Neural progenitor cell (in vitro differentiated cells): Measurements from ENCODE around the gene PPHLN1. TPM values are rescaled to one million over a fixed set of nuclear protein-coding genes. Genes with fewer than 3 reads are reported as not detected.
A peak's percentile ranks its signal among the peaks of the same experiment; 100 is the strongest.

Experiments used
- DNase-seq: peaks from one replicate; pipeline ENCODE4 v3.0.0-alpha.2; 2016; ENCODE audit warnings: low spot score
- H2AFZ ChIP-seq: fragments of 200-600 bp; sonication (generic); replicated peaks from 2 replicates; pipeline ENCODE4 v1.6.1; 2016; ENCODE audit warnings: antibody characterized with exemption
- H3F3A ChIP-seq: fragments of 200-600 bp; sonication (generic); 2 replicates; pipeline ENCODE4 v1.6.1; 2016; ENCODE audit warnings: antibody characterized with exemption, low read depth
- H3K27ac ChIP-seq: fragments of 200-600 bp; sonication (generic); 2 replicates; pipeline ENCODE4 v1.5.1; 2016; ENCODE audit warnings: mild to moderate bottlenecking
- H3K27me3 ChIP-seq: fragments of 200-600 bp; sonication (generic); 2 replicates; pipeline ENCODE4 v1.6.1; 2016; ENCODE audit warnings: mild to moderate bottlenecking, moderate library complexity
- H3K36me3 ChIP-seq: fragments of 200-600 bp; sonication (generic); 2 replicates; pipeline ENCODE4 v1.5.1; 2016
- H3K4me1 ChIP-seq: fragments of 200-600 bp; sonication (generic); 2 replicates; pipeline ENCODE4 v1.6.1; 2016; ENCODE audit warnings: mixed run types
- H3K4me2 ChIP-seq: fragments of 200-600 bp; sonication (generic); 2 replicates; pipeline ENCODE4 v1.6.1; 2016
- H3K4me3 ChIP-seq: fragments of 200-600 bp; sonication (generic); 2 replicates; pipeline ENCODE4 v1.5.1; 2016
- H3K79me2 ChIP-seq: fragments of 200-600 bp; sonication (generic); 2 replicates; pipeline ENCODE4 v1.6.1; 2016; ENCODE audit warnings: low read depth
- H3K9ac ChIP-seq: fragments of 200-600 bp; sonication (generic); 2 replicates; pipeline ENCODE4 v1.6.1; 2016
- H3K9me3 ChIP-seq: fragments of 200-600 bp; sonication (generic); 2 replicates; pipeline ENCODE4 v1.5.1; 2016; ENCODE audit warnings: low read depth
- H4K20me1 ChIP-seq: fragments of 200-600 bp; sonication (generic); 2 replicates; pipeline ENCODE4 v1.6.1; 2016; ENCODE audit warnings: low read depth
- H3K27ac Mint-ChIP-seq: 3 replicates; pipeline ENCODE4 v1.8.0; 2021; ENCODE audit warnings: mixed read lengths
- H3K27me3 Mint-ChIP-seq: 2 replicates; pipeline ENCODE4 v1.8.0; 2022; ENCODE audit warnings: low read depth, mild to moderate bottlenecking, inconsistent platforms, moderate library complexity, mixed read lengths; ENCODE audit not compliant: insufficient read depth
- H3K36me3 Mint-ChIP-seq: 3 replicates; pipeline ENCODE4 v1.8.0; 2021; ENCODE audit warnings: mixed read lengths
- H3K4me1 Mint-ChIP-seq: 3 replicates; pipeline ENCODE4 v1.8.0; 2021; ENCODE audit warnings: mixed read lengths
- H3K4me3 Mint-ChIP-seq: 3 replicates; pipeline ENCODE4 v1.8.0; 2021; ENCODE audit warnings: mild to moderate bottlenecking, moderate library complexity, mixed read lengths
- H3K9me3 Mint-ChIP-seq: 3 replicates; pipeline ENCODE4 v1.8.0; 2020; ENCODE audit warnings: mixed read lengths
- CTCF ChIP-seq: fragments of 200-600 bp; sonication (generic); IDR thresholded peaks from 2 replicates; pipeline ENCODE4 v1.5.1; 2017; ENCODE audit warnings: antibody characterized with exemption, mild to moderate bottlenecking
- EZH2 ChIP-seq: fragments of 200-600 bp; sonication (generic); IDR thresholded peaks from 2 replicates; pipeline ENCODE4 v1.6.1; 2017; ENCODE audit warnings: antibody characterized with exemption, mild to moderate bottlenecking, moderate library complexity
- EZH2phosphoT487 ChIP-seq: fragments of 200-600 bp; sonication (generic); IDR thresholded peaks from 2 replicates; pipeline ENCODE4 v1.6.1; 2017; ENCODE audit warnings: antibody characterized with exemption
- total RNA-seq: library from RNA; depleted of rRNA; stranded (reverse); fragments of >200 nt; gene quantifications from 2 replicates; pipeline ENCODE4 v1.2.3, GENCODE V29; 2015; ENCODE audit warnings: low replicate concordance

Gene PPHLN1
- total RNA-seq, 1 donor from 2014 or later: 95.5 TPM

GRCh38 chr12:42380733-42381132 is 54.8 kb downstream of the PPHLN1 start:
- Histone ChIP-seq H2AFZ (no peak overlapping the region), H3F3A (peaks cover 9% of the 10 kb centered on the region), H3K27ac (no peak overlapping the region), H3K4me3 (no peak overlapping the region), H4K20me1 (no peaks in the 10 kb centered on the region), H3K27me3 (no peaks in the 10 kb centered on the region), H3K79me2 (no peaks in the 10 kb centered on the region), H3K9ac (no peak overlapping the region), H3K4me1 (peaks cover 17% of the 10 kb centered on the region), H3K36me3 (peaks cover 6% of the 10 kb centered on the region), H3K4me2 (no peak overlapping the region), H3K9me3 (no peaks in the 10 kb centered on the region)
- Mint-ChIP-seq H3K4me1 (no peaks in the 10 kb centered on the region), H3K27ac (no peak overlapping the region), H3K27me3 (no peaks in the 10 kb centered on the region), H3K4me3 (no peak overlapping the region), H3K36me3 (peaks cover 20% of the 10 kb centered on the region), H3K9me3 (no peaks in the 10 kb centered on the region)
- no peak for DNase-seq
- no peak for TF ChIP-seq CTCF
- TF ChIP-seq EZH2: no peak
- TF ChIP-seq EZH2phosphoT487: no peak

- peaks cover 15% of the 10 kb centered on the region for H3K36me3 Mint-ChIP-seq
Observed at GRCh38 chr12:42382013-42382696, 56.2 kb downstream of the PPHLN1 start.

GRCh38 chr12:42385326-42385841 is 59.4 kb downstream of the PPHLN1 start:
- H3K27ac Mint-ChIP-seq: no peak overlapping the region
- peaks cover 17% of the 10 kb centered on the region for H3K4me1 ChIP-seq
- no peaks in the 10 kb centered on the region for H3K27me3 Mint-ChIP-seq
- H3K36me3 Mint-ChIP-seq: peaks cover 26% of the 10 kb centered on the region
- H3K4me2 ChIP-seq: no peak overlapping the region
- no peak overlapping the region for H3K27ac ChIP-seq
- H3K9ac ChIP-seq: no peak overlapping the region
- H3K4me1 Mint-ChIP-seq: no peaks in the 10 kb centered on the region
- no peaks in the 10 kb centered on the region for H4K20me1 ChIP-seq
- H3K27me3 ChIP-seq: no peaks in the 10 kb centered on the region
- no peak overlapping the region for H3K4me3 Mint-ChIP-seq
- no peaks in the 10 kb centered on the region for H3K79me2 ChIP-seq
- H3K9me3 Mint-ChIP-seq: no peaks in the 10 kb centered on the region
- TF ChIP-seq EZH2phosphoT487 (no peak), CTCF (no peak), EZH2 (no peak)
- H3K36me3 ChIP-seq: no peaks in the 10 kb centered on the region
- peaks cover 9% of the 10 kb centered on the region for H3F3A ChIP-seq
- no peak overlapping the region for H2AFZ ChIP-seq
- no peak overlapping the region for H3K4me3 ChIP-seq
- H3K9me3 ChIP-seq: no peaks in the 10 kb centered on the region
- DNase-seq: no peak

More at GRCh38 chr12:42382013-42382696, 56.2 kb downstream of the PPHLN1 start:
- Mint-ChIP-seq H3K9me3 (no peaks in the 10 kb centered on the region), H3K4me3 (no peak overlapping the region), H3K27ac (no peak overlapping the region), H3K27me3 (no peaks in the 10 kb centered on the region), H3K4me1 (no peaks in the 10 kb centered on the region)
- H3K9ac ChIP-seq: no peak overlapping the region
- H3K79me2 ChIP-seq: no peaks in the 10 kb centered on the region
- H3K4me3 ChIP-seq: no peak overlapping the region
- H3K36me3 ChIP-seq: no peaks in the 10 kb centered on the region
- peaks cover 9% of the 10 kb centered on the region for H3F3A ChIP-seq
- DNase-seq: peak; percentile 19
- H3K27me3 ChIP-seq: no peaks in the 10 kb centered on the region
- peaks cover 17% of the 10 kb centered on the region for H3K4me1 ChIP-seq
- no peak for TF ChIP-seq EZH2
- no peak for TF ChIP-seq EZH2phosphoT487
- TF ChIP-seq CTCF: no peak
- no peaks in the 10 kb centered on the region for H4K20me1 ChIP-seq
- H2AFZ ChIP-seq: no peak overlapping the region
- peak overlapping the region; percentile 68 for H3K27ac ChIP-seq
- peak overlapping the region; percentile 59 for H3K4me2 ChIP-seq
- no peaks in the 10 kb centered on the region for H3K9me3 ChIP-seq
